ENCODE measurements around the gene CACNA1G. TPM values are rescaled to one million over a fixed set of nuclear protein-coding genes. Genes with fewer than 3 reads are reported as not detected.
A peak's percentile ranks its signal among the peaks of the same experiment; 100 is the strongest.

The CACNA1G gene
- total and polyA plus RNA-seq, 9 of the 15 experiments (the other 6 are each of a cell fraction or from before 2014, with no cell fraction given): 0.01 TPM; not detected in 8

DNA sequence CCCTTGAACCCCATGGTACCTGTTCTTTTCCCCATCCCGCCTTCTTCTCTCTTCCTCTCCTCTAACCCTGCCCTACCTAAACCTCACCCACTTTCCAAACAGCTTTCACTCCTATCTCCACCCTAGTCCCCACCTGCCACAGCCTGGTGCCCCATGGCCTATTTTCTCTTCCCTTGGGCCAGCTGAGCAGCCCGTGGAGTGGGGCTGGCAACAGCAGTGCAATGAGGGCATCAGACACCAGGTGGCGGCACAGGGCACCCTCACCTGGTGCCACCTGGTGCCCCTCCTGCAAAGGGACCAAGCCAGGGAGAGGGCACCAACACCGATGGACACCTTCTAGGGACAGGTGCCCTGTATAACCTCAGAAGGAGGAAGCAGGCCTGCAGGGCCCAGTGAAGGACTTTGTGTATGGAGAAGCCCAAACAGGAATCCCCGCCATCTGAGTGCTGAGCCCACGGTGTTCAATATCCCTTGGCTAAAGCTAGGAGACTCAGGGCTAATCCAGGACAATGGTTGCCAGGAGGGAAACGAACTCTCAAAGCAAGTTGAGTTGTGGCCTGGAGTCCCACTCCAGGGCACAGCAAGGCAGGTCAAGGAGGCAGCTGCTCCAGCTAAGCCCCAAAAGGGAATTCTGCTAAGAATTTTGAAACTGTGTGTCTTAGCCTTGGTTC lies 70.1 kb downstream of the CACNA1G start (continued):
- TF ChIP-seq, protein P1, sequence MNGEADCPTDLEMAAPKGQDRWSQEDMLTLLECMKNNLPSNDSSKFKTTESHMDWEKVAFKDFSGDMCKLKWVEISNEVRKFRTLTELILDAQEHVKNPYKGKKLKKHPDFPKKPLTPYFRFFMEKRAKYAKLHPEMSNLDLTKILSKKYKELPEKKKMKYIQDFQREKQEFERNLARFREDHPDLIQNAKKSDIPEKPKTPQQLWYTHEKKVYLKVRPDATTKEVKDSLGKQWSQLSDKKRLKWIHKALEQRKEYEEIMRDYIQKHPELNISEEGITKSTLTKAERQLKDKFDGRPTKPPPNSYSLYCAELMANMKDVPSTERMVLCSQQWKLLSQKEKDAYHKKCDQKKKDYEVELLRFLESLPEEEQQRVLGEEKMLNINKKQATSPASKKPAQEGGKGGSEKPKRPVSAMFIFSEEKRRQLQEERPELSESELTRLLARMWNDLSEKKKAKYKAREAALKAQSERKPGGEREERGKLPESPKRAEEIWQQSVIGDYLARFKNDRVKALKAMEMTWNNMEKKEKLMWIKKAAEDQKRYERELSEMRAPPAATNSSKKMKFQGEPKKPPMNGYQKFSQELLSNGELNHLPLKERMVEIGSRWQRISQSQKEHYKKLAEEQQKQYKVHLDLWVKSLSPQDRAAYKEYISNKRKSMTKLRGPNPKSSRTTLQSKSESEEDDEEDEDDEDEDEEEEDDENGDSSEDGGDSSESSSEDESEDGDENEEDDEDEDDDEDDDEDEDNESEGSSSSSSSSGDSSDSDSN (IDR thresholded peaks at IDR 0.05; ENCODE audit: borderline replicate concordance in 1 of 2, low read depth in 2 of 2, low read length in 2 of 2): no peak
- TF ChIP-seq, protein P2, sequence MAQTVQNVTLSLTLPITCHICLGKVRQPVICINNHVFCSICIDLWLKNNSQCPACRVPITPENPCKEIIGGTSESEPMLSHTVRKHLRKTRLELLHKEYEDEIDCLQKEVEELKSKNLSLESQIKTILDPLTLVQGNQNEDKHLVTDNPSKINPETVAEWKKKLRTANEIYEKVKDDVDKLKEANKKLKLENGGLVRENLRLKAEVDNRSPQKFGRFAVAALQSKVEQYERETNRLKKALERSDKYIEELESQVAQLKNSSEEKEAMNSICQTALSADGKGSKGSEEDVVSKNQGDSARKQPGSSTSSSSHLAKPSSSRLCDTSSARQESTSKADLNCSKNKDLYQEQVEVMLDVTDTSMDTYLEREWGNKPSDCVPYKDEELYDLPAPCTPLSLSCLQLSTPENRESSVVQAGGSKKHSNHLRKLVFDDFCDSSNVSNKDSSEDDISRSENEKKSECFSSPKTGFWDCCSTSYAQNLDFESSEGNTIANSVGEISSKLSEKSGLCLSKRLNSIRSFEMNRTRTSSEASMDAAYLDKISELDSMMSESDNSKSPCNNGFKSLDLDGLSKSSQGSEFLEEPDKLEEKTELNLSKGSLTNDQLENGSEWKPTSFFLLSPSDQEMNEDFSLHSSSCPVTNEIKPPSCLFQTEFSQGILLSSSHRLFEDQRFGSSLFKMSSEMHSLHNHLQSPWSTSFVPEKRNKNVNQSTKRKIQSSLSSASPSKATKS (CRISPR knock-in tag; IDR thresholded peaks at IDR 0.05): no peak

DNA sequence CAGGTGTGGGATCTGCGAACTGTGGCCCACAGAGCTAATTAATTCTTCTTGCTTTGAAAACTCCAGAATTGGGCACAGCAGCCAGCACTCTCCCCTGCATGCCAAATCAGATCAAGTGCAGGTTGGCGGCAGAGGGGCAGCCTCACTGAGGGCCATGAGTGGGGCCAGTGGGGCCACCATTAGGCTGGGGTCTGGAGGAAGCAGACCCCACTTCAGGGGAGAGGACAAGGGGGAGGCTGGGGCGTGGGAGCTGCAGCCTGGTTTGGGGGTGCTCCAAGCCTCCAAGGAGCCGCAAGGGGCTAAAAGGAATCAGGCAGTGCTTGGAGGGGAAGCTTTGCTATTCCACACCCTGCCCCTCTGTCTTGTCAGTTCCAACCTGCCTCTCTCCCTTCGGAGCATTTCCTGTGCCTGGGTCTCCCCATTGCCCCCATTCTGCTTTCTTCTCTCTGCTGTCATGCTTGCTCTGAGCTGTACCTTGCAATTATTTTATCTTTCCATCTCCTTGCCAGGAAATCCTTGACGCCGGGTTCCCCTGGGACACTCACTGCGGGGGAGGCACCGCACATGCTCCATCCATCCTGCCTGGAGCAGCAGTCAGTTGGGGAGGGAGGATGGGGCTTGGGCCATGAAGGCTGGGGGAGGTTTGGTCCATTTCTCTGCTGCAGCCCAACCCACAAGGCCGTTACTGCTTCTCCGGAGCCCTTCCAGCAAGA lies 70.8 kb downstream of the CACNA1G start:
- H4K20me1 ChIP-seq (replicated peaks; ENCODE audit: control insufficient read depth, insufficient read depth, low read length): no peaks in the 10 kb centered on the region
- H3K36me3 ChIP-seq (ENCODE audit: control insufficient read depth, insufficient read depth, low read length): no peaks in the 10 kb centered on the region
- H3K27me3 ChIP-seq (ENCODE audit: control insufficient read depth in 2 of 2, insufficient read depth in 2 of 2, low read length in 2 of 2): peaks cover 27 to 74% of the 10 kb centered on the region in 2 experiments
- ChIA-PET CTCF (ENCODE audit: low intra/inter-chr PET ratio) (interaction anchor here (0.6 to 2.0 kb wide), 3 partner anchors 50 to 394 kb away, joined by 3 to 9 read pairs (median 4); no protein-coding TSS in a partner anchor), POLR2A (interaction anchor here (0.7 to 1.7 kb wide), 4 partner anchors 10 to 159 kb away, joined by 3 to 4 read pairs (median 3); no protein-coding TSS in a partner anchor)
- H3K79me2 ChIP-seq (ENCODE audit: control insufficient read depth, insufficient read depth, low read length): no peaks in the 10 kb centered on the region
- H2AFZ ChIP-seq (ENCODE audit: low read depth, low read length): no peak overlapping the region
- 14% methylated on average over 8 of the region's 11 CpGs for WGBS (ENCODE audit: insufficient coverage, low coverage, missing lambda C conversion rate)
- H3K9me3 ChIP-seq (replicated peaks; ENCODE audit: control insufficient read depth, insufficient read depth, low read depth, low read length): no peaks in the 10 kb centered on the region
- no peak overlapping the region for H3K27ac ChIP-seq (ENCODE audit: extremely low read depth, low read depth, low read length)
- H3K9me1 ChIP-seq (ENCODE audit: control insufficient read depth, insufficient read depth, low read length): no peaks in the 10 kb centered on the region
- H3K4me2 ChIP-seq (ENCODE audit: insufficient read depth, low read length): no peak overlapping the region
- DNase-seq (ENCODE audit: extremely low read depth in 1 of 4, low spot score in 3 of 4) (peak in 1 of 4 experiments; percentile 35), FAIRE-seq (no peak), ATAC-seq (no peak)
- BruUV-seq (replicated peaks): no TSS peak
- peaks cover 0 to 33% of the 10 kb centered on the region in 2 experiments; a peak in 4 of 5 replicates for H3K4me1 ChIP-seq (replicated peaks in 1 of 2; ENCODE audit: control insufficient read depth in 2 of 2, insufficient read depth in 2 of 2, low read length in 2 of 2)
- no peak overlapping the region for H3K4me3 ChIP-seq
- intact Hi-C loops (cut with micrococcal nuclease): no loop called here
- in situ Hi-C loops (cut with MboI): no loop called here
- peak overlapping the region in 1 of 2 experiments; percentile 24; a peak in 1 of 4 replicates for H3K9ac ChIP-seq (ENCODE audit: insufficient read depth in 1 of 2, low read depth in 2 of 2, low read length in 2 of 2)
- TF ChIP-seq KDM2B (CRISPR knock-in tag; IDR thresholded peaks at IDR 0.05) (no peak), TGIF2 (CRISPR knock-in tag; IDR thresholded peaks at IDR 0.05) (no peak), GATA2 (CRISPR knock-in tag; IDR thresholded peaks at IDR 0.05) (0 out of 2 replicates have a peak, but pooled peaks have one; percentile 4), SP2 (IDR thresholded peaks at IDR 0.05; ENCODE audit: extremely low read depth, low read depth, low read length, poor library complexity, severe bottlenecking) (no peak), BHLHE40 (IDR thresholded peaks at IDR 0.05; ENCODE audit: low read length) (0 out of 2 replicates have a peak, but pooled peaks have one; percentile 15), DNMT1 (IDR thresholded peaks at IDR 0.05) (no peak), ZNF431 (CRISPR knock-in tag; IDR thresholded peaks at IDR 0.05) (no peak), EP400 (IDR thresholded peaks at IDR 0.05) (no peak), ZNF766 (CRISPR knock-in tag; conservative IDR thresholded peaks at IDR 0.05) (no peak)
- TF ChIP-seq, protein P3, sequence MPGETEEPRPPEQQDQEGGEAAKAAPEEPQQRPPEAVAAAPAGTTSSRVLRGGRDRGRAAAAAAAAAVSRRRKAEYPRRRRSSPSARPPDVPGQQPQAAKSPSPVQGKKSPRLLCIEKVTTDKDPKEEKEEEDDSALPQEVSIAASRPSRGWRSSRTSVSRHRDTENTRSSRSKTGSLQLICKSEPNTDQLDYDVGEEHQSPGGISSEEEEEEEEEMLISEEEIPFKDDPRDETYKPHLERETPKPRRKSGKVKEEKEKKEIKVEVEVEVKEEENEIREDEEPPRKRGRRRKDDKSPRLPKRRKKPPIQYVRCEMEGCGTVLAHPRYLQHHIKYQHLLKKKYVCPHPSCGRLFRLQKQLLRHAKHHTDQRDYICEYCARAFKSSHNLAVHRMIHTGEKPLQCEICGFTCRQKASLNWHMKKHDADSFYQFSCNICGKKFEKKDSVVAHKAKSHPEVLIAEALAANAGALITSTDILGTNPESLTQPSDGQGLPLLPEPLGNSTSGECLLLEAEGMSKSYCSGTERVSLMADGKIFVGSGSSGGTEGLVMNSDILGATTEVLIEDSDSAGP (CRISPR knock-in tag; IDR thresholded peaks at IDR 0.05): no peak
